ENCODE data around the gene KCTD12.

- TF ChIP-seq CTCF (IDR thresholded peaks at IDR 0.05): no peak
- no peak for TF ChIP-seq POLR2A (IDR thresholded peaks at IDR 0.05)
These were observed 33.2 kb downstream of the KCTD12 start for GRCh38 chr13:76852986-76853385.
